T follicular helper cell (primary cell): ENCODE measurements around the gene KYAT1.
A peak's percentile ranks its signal among the peaks of the same experiment; 100 is the strongest.

Source experiments
- DNase-seq: peaks from one replicate; pipeline ENCODE4 v3.0.0-alpha.2; 2020; ENCODE audit warnings: low read depth

Gene KYAT1

GRCh38 chr9:128840524-128840923 lies 41.2 kb downstream of the KYAT1 start:
- no peak for DNase-seq

GRCh38 chr9:128838338-128838737 lies 43.4 kb downstream of the KYAT1 start:
- no peak for DNase-seq

GRCh38 chr9:128836509-128837145 lies 45.1 kb downstream of the KYAT1 start:
- DNase-seq, result no peak

- no peak for DNase-seq
Measured at GRCh38 chr9:128835246-128836210, 46.2 kb downstream of the KYAT1 start.

DNA sequence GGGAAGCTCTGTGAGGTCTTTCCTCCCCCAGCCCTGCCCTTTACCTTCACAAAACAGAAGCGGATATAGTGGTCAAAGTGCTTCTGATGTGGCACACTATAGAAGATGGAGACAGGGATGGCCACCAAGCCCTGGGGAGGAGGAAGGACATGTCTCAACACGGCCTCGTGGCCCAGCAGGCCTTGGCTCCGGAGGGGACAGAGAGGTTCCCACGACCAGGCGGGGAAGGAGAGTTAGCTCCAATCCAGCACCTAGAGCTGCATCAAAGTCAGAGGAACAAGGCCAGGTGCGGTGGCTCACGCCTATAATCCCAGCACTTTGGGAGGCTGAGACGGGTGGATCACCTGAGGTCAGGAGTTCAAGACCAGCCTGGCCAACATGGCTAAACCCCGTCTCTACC lies 48.1 kb downstream of the KYAT1 start:
- no peak for DNase-seq

DNA sequence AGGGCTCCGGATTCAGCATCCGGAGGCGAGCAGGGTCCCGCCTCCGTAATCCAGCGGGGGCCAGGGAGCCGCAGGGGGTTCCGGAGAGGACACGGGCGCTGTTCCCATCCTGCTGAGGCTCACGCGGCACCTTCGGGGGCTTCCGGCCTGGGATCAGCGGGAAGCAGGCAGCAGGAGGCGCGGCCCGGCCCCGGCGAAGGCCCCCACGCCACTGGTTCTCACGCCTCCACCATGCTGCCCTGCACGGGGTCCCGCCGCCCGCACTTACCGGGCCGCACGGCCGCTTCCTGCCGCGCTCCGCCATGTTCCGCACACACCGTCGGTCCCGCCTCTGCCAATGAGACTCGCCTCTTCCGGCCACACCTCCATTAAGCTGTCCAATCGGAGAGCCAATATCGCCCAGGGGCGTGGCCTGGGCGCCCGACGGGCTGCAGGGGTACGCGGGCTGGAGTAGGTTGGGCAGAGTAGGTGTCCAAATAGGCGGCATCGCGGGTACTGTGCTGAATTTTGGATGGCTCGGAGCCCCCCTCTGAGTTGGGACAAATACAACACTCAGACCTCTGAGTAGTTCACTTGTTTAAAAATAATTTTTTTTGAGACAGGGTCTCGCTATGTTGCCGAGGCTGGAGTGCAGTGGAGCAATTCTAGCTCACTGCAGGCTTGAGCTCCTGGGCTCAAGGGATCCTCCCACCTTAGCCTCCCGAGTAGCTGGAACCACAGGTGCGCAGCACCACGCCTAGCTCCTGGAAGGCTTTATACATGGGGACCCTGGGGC lies 52.1 kb downstream of the KYAT1 start, which contains the start of gene SPOUT1:
TSS of gene SPOUT1 (minus strand) at position 318 of the 775 bp plus-strand sequence. CDS start at position 304, 14 bp downstream.
- peak; percentile 90 for DNase-seq

DNA sequence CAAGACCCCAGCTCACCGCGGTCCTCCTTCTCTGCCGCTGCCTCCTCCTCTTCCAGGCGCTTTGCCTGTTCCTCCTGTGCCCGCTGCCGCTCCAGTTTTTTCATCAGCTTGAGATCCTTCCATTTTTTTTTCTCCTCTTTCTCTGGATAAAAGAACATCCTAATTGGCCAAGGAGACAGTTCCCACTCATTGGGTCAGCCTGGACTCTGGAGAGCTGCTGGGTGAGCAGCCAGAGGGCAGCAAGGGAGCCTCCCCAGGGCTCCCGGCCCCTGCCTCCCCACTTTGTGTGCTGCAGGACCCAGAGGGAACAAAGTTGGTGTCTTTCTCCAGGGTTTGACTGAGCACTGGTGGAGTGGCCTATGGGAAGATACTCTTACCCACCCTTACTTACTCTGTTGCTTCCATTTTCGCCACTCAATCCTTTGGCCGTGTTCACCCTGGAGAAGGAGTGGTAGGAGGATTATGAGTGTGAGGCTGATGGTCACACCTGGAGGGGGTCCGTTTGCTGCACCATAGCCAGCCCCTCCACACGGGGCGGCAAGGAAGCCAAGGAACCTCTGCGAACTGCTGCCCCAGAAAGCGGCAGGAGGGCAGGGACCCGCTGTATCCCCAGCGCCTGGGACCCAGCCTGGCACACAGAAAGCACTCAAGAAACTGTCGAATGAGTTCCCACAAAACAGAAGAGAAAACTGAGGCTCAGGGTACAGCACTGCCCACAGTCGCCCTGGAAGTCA lies 52.9 kb downstream of the KYAT1 start:
- DNase-seq, result no peak

DNA sequence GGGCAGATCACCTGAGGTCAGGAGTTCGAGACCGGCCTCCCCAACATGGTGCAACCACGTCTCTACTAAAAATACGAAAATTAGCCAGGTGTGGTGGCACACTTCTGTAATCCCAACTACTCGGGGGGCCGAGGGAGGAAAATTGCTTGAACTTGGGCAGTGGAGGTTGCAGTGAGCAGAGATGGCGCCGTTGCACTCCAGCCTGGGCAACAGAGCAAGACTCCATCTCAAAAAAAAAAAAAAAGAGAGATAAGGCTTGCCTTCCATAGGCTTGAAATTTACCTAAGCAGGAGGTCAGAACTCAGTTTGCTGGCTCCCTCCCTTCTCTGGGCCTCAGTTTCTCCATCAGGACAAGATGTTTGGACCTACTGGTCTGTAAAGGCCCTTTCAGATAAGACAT lies 53.5 kb downstream of the KYAT1 start:
- DNase-seq, result no peak

GRCh38 chr9:128825923-128826700 lies 55.6 kb downstream of the KYAT1 start:
- DNase-seq, result no peak

DNA sequence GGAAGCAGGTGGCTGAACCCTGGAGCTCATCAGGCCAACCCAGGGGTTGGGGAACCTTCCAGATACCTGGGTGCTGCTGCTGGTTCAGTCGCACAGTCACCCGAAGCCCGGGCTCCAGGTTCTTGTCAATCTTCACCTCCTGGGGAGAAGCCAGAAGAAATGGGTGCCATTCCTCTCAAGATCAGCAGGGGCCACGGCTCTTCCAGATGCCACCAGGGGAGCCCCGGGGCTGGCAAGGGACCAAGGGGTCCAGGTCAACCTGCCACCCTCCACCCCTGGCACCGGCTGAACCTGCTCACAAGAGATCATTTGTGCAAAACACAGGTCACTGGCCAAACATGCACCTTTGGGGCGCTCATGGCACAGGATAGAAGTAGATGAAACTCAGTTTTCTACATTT lies 56.8 kb downstream of the KYAT1 start:
- no peak for DNase-seq

DNA sequence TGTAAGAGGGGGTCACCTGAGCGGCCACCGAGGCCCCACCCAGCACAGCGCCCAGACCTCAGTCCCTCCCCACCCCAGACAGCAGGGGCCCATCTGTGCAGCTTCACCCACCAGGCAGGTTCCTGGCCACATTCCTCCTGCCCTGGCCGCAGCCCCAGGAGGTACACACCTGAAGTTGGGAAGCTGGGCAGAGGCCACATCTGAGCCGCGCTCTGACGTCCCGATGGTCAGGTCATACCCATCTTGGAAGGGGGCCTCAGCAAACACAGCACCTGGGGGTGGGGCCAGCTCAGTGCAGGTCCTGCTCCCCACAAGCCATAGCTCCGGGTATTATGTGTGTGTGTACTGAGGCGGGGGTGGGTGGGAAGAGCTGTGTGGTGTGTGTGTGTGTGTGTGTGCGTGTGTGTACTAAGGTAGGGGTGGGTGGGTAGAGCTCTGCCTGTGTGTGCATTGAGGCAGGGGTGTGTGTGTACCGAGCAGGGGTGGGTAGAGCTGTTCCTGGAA lies 57.8 kb downstream of the KYAT1 start:
- DNase-seq, result no peak

GRCh38 chr9:128823362-128823902 lies 58.3 kb downstream of the KYAT1 start:
- no peak for DNase-seq

GRCh38 chr9:128822407-128823042 lies 59.2 kb downstream of the KYAT1 start:
- DNase-seq, result no peak

DNA sequence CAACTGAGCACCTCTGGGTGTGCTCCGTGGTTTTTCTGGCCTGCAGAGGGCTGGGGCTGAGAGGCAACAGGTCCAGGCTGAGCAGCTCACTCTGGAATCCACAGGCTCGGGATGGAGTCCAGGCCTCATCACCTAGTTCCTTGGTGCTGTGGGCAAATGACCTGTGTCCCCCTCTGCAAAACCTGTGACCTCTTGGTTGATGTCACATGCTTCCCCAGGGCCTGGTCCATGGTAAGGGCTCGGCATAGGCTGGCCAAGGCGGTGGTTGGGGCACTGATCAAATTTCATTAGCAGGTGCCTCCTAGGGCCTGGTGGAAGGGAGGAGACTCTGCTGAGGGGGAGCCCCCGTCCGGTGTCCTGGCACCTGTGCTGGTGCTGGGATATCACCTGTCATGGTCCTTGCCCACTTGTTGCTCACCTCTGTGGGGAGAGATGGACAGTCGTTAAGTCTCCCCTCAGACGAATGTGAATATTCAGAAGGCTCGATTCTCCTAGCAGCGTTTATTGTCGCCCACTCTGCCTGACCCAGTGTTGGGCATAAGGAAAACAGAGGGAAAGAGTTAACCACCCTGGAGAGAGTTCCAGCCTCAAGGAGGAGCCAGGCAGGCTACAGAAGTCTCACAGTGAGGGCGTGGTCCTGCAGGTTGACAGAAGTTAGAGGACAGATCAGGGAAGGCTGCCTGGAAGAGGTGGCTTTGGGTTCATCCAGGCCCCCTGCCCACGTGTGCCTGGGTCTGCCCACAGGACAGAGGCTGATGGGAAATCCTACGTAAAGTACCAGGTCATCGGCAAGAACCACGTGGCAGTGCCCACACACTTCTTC lies 60.0 kb downstream of the KYAT1 start:
- DNase-seq, result no peak

DNA sequence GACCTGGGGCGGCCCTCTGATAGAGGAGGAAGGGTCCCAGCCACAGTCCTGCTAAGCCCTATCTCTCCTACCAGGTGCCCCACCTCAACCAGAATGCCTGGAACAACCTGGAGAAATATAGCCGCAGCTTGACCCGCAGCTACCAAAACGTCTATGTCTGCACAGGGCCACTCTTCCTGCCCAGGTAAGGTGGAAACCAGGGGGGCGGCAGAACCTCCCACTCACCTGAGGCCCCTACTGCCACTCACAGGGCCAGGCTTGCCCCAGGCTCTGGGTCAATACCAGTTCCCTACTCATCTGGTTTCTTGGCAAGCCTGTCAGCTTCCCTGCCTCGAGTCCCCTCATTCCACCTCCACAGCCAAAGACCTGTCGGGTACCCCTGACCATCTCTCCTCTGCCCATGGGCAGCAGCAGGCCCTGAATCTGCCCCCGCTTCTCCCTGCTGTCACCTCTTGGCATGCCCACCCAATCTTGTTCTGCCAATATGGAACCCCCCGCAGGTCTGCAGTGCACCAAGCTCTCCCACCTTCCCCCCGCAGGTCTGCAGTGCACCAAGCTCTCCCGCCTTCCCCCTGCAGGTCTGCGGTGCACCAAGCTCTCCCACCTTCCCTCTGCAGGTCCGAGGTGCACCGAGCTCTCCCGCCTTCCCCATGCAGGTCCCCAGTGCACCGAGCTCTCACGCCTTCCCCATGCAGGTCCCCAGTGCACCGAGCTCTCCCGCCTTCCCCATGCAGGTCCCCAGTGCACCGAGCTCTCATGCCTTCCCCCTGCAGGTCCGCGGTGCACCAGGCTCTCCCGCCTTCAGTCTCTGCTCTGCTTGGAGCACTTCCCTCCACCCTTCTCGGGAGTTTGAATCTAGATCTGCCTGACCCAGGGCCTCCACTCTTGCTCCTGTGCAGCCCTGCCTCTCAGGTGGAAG lies 60.8 kb downstream of the KYAT1 start:
- no peak for DNase-seq

DNA sequence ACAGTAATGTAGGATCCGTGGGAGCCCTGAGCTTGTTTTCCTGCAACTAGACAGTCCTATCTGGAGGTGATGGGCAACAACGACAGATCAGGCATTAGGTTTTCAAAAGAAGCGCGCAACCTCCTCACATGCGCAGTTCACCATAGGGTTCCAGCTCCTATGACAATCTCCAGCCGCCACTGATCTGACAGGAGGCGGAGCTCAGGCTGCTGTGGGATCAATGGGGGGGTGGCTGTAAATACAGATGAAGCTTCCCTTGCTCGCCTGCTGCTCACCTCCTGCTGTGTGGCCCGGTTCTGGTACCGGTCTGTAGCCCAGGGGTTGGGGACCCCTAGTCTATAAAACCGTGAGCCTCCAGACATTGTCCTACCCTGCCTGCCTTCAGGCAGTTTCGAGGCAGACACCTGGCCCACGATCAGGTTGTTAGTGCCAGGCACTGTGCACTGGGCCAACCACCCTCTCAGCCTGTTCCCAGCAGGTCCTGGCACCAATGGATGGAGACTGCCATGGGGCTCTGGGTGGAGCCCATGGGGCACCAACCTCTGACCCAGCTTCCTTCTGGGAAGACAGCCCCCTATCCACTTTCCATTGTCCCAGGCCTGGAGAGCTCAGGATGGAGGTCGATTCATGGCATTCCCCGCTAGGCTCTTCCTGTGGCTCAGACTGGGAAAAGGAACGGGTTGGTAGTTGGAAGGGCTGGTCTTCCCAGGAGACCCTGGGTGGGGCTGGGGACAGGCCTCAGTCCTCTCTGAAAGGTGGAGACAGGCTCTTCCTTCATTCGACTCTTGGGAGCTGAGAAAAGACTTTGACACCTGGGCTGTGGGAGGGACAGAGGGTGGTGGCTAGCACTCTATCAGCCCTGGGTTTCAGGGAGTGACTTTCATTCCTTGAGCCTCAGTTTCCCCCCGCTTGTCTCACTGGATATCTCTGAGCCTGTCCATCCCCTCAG lies 61.8 kb downstream of the KYAT1 start:
- no peak for DNase-seq
